Gastroesophageal sphincter (tissue), 4 donors: ENCODE measurements around the gene FAM171A2. TPM values are rescaled to one million over a fixed set of nuclear protein-coding genes. Genes with fewer than 3 reads are reported as not detected.
A peak's percentile ranks its signal among the peaks of the same experiment; 100 is the strongest.
"Not testable (repeated sequence)": the region's sequence is repeated elsewhere in the genome, so short reads cannot be mapped to it uniquely, and the experiment has no call there.

Experiments
- ATAC-seq: fragments of 150-250 bp; one replicate; pipeline ENCODE4 v1.9.1; 2016; ENCODE audit warnings: mild to moderate bottlenecking, moderate library complexity
- H3K27ac ChIP-seq, 4 donors: fragments of 200-600 bp; sonication (generic) in 3 of 4; 1 replicate in 3 of 4; 2 replicates in 1 of 4; pipeline ENCODE4 v1.5.1; 2016 to 2019
- H3K27me3 ChIP-seq: fragments of 200-600 bp; sonication (generic); one replicate; pipeline ENCODE4 v1.5.1; 2019
- H3K36me3 ChIP-seq, 2 donors: fragments of 200-600 bp; sonication (generic); one replicate each; pipeline ENCODE4 v1.5.1; 2019; ENCODE audit warnings: control low read depth in 1 of 2
- H3K4me1 ChIP-seq, 3 donors: fragments of 200-600 bp; sonication (generic); 1 replicate in 2 of 3; 2 replicates in 1 of 3; pipeline ENCODE4 v1.5.1; 2016 to 2019; ENCODE audit warnings: control low read depth in 2 of 3
- H3K4me3 ChIP-seq, 2 donors: fragments of 200-600 bp; sonication (generic); one replicate each; pipeline ENCODE4 v1.5.1; 2019; ENCODE audit warnings: mild to moderate bottlenecking in 1 of 2, moderate library complexity in 1 of 2
- H3K9me3 ChIP-seq, 3 donors: fragments of 200-600 bp; sonication (generic); one replicate each; pipeline ENCODE4 v1.5.1; 2017 to 2019; ENCODE audit warnings: control low read depth in 2 of 3
- EP300 ChIP-seq: sonication (generic); formaldehyde crosslinking; IDR thresholded peaks from one replicate; pipeline ENCODE4 v1.6.1; 2017; ENCODE audit warnings: antibody characterized with exemption, mild to moderate bottlenecking
- POLR2A ChIP-seq, 2 donors: fragments of 450-650 bp; IDR thresholded peaks; one replicate each; pipeline ENCODE4 v1.6.1; 2017; ENCODE audit warnings: antibody characterized with exemption in 2 of 2, mild to moderate bottlenecking in 2 of 2, moderate library complexity in 1 of 2
- POLR2AphosphoS5 ChIP-seq: sonication (generic); formaldehyde crosslinking; IDR thresholded peaks from one replicate; pipeline ENCODE4 v1.6.1; 2017; ENCODE audit warnings: antibody characterized with exemption
- WGBS, 2 donors: methylation state at CpG; one replicate each; pipeline ENCODE4 v1.1.5; 2018; ENCODE audit warnings: low coverage in 1 of 2; 5-methylcytosine and 5-hydroxymethylcytosine counted together
- total RNA-seq, 4 donors: library from RNA; depleted of rRNA; stranded (reverse); fragments of >200 nt; gene quantifications; one replicate each; pipeline ENCODE4 v1.1.0, GENCODE V29; 2016
- TF ChIP-seq, protein P1 (sequence below), 4 experiments: fragments of 200-600 bp in 2 of 4; fragments of 450-650 bp in 2 of 4; sonication (generic) in 1 of 4; IDR thresholded peaks; one replicate each; pipeline ENCODE4 v1.5.1; 2017 to 2019; ENCODE audit warnings: antibody characterized with exemption in 4 of 4, mild to moderate bottlenecking in 2 of 4, moderate library complexity in 2 of 4

The FAM171A2 gene
- total RNA-seq, 4 donors from 2014 or later: 0.50 to 3.0 (median 2.3) TPM; not detected in 1

DNA sequence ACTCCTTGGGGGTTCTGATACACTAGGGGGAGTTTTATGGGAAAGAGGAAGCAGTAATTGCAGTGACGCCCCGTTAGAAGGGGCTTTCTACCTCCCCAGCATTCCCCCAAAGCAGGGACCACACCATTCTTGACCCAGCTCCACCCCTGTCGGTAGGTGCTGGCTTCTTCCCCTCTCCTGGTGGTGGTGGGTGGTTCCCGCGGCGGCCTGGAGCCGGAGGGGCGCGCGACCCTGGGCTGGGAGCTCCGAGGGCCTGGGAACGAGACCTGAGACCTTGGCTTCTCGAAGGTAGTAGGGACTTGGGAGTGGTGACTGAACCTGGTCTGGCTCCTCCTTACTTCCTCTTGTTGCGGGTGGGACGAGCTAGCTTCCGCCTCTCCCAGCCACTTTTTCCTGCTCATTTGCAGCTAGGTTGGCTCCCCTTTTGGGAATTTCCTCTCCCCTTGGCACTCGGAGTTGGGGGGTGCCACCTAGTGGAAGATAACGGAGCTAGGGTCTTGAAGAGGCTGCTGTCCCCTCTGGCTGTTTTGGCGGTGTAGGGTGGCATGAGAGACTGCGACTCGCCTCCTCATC lies 18.1 kb downstream of the FAM171A2 start:
- peak; percentile 19 for ATAC-seq
- Histone ChIP-seq H3K4me3 (peak overlapping the region; percentile 83 to 97), H3K9me3 (no peaks in the 10 kb centered on the region), H3K4me1 (peaks cover 0 to 30% (median 12%) of the 10 kb centered on the region in 3 donors), H3K27me3 (no peaks in the 10 kb centered on the region), H3K36me3 (peaks cover 0 to 20% of the 10 kb centered on the region in 2 donors), H3K27ac (peak overlapping the region; percentile 87 to 91 (median 88))
- WGBS, 2 donors: 3 to 7% methylated on average over 3 to 7 of the region's 21 CpGs
- TF ChIP-seq, protein P1, sequence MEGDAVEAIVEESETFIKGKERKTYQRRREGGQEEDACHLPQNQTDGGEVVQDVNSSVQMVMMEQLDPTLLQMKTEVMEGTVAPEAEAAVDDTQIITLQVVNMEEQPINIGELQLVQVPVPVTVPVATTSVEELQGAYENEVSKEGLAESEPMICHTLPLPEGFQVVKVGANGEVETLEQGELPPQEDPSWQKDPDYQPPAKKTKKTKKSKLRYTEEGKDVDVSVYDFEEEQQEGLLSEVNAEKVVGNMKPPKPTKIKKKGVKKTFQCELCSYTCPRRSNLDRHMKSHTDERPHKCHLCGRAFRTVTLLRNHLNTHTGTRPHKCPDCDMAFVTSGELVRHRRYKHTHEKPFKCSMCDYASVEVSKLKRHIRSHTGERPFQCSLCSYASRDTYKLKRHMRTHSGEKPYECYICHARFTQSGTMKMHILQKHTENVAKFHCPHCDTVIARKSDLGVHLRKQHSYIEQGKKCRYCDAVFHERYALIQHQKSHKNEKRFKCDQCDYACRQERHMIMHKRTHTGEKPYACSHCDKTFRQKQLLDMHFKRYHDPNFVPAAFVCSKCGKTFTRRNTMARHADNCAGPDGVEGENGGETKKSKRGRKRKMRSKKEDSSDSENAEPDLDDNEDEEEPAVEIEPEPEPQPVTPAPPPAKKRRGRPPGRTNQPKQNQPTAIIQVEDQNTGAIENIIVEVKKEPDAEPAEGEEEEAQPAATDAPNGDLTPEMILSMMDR (IDR thresholded peaks at IDR 0.05): peak in 2 of 4 experiments; percentile 16 to 62
- no peak for TF ChIP-seq EP300

DNA sequence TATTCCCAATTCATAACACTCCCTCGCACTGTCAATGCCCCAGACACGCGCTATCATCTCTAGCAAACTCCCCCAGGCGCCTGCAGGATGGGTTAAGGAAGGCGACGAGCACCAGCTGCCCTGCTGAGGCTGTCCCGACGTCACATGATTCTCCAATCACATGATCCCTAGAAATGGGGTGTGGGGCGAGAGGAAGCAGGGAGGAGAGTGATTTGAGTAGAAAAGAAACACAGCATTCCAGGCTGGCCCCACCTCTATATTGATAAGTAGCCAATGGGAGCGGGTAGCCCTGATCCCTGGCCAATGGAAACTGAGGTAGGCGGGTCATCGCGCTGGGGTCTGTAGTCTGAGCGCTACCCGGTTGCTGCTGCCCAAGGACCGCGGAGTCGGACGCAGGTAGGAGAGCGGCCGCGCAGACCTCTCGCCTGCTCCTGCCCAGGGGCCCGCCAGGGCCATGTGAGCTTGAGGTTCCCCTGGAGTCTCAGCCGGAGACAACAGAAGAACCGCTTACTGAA lies 18.7 kb downstream of the FAM171A2 start, which contains the start of gene GRN:
Gene GRN (plus strand): TSS at position 364 of the 515 bp plus-strand sequence. CDS start 3,863 bp downstream, outside the sequence.
- WGBS, 2 donors: 0% methylated on average over 5 to 9 of the region's 26 CpGs
- Histone ChIP-seq H3K27me3 (no peaks in the 10 kb centered on the region), H3K9me3 (no peaks in the 10 kb centered on the region), H3K4me3 (peak within 1 kb of the TSS; percentile 83 to 97), H3K36me3 (peaks cover 0 to 14% of the 10 kb centered on the region in 2 donors), H3K27ac (peak within 1 kb of the TSS; percentile 87 to 91 (median 88)), H3K4me1 (peaks cover 0 to 30% (median 12%) of the 10 kb centered on the region in 3 donors)
- no peak for TF ChIP-seq EP300
- peak; percentile 70 to 82 for TF ChIP-seq POLR2A (IDR thresholded peaks at IDR 0.05)
- TF ChIP-seq POLR2AphosphoS5: peak; percentile 79
- ATAC-seq: peak; percentile 99

GRCh38 chr17:44343510-44344209 lies 20.0 kb downstream of the FAM171A2 start:
- Histone ChIP-seq H3K9me3 (no peaks in the 10 kb centered on the region), H3K27me3 (no peaks in the 10 kb centered on the region), H3K4me1 (peaks cover 0 to 30% (median 12%) of the 10 kb centered on the region in 3 donors), H3K36me3 (peaks cover 0 to 1% of the 10 kb centered on the region in 2 donors), H3K4me3 (no peak overlapping the region), H3K27ac (no peak overlapping the region)
- no peak for ATAC-seq
- TF ChIP-seq, protein P1 (IDR thresholded peaks at IDR 0.05): no peak
- no peak for TF ChIP-seq EP300
- no peak for TF ChIP-seq POLR2A (IDR thresholded peaks at IDR 0.05)
- TF ChIP-seq POLR2AphosphoS5: no peak
- WGBS, 2 donors: 66 to 72% methylated on average over 9 to 11 of the region's 11 CpGs

- H3K4me3 ChIP-seq, ATAC-seq, H3K9me3 ChIP-seq, H3K4me1 ChIP-seq, H3K27ac ChIP-seq, H3K36me3 ChIP-seq: not testable (repeated sequence)
- H3K27me3 ChIP-seq: peaks cover 14% of the 10 kb centered on the region
- 57 to 63% methylated on average over 4 to 5 of the region's 5 CpGs for WGBS, 2 donors
Measured at GRCh38 chr17:44340553-44340952, 23.1 kb downstream of the FAM171A2 start.

GRCh38 chr17:44338702-44339101 lies 25.0 kb downstream of the FAM171A2 start:
- no peaks in the 10 kb centered on the region for H3K9me3 ChIP-seq
- no peak for ATAC-seq
- H3K27ac ChIP-seq: no peak overlapping the region
- H3K4me3 ChIP-seq: no peak overlapping the region
- TF ChIP-seq EP300: no peak
- no peak for TF ChIP-seq POLR2A (IDR thresholded peaks at IDR 0.05)
- TF ChIP-seq, protein P1 (IDR thresholded peaks at IDR 0.05): no peak
- TF ChIP-seq POLR2AphosphoS5: no peak
- no peaks in the 10 kb centered on the region for H3K4me1 ChIP-seq
- H3K36me3 ChIP-seq: no peaks in the 10 kb centered on the region
- WGBS, 2 donors: 51 to 100% methylated on average over 1 to 6 of the region's 6 CpGs
- H3K27me3 ChIP-seq: peaks cover 14% of the 10 kb centered on the region
